PC-9 (cell line): Measurements from ENCODE around the gene LEKR1. TPM values are rescaled to one million over a fixed set of nuclear protein-coding genes. Genes with fewer than 3 reads are reported as not detected.

Experiments used
- BruUV-seq: library from RNA; stranded (reverse); fragments of 400-500 nt; replicated peaks from 2 replicates; lab custom pipeline; 2021; lab: Mats Ljungman, UMichigan
- CTCF ChIA-PET: fragments of 300-600 bp; sonication (Branson Sonifier 250); formaldehyde crosslinking; loops from one replicate; lab custom pipeline; 2022; ENCODE audit warnings: antibody characterized with exemption; lab: Charles Lee
- POLR2A ChIA-PET: fragments of 300-600 bp; sonication (Branson Sonifier 250); formaldehyde crosslinking; loops from one replicate; lab custom pipeline; 2022; ENCODE audit warnings: antibody characterized with exemption; ENCODE audit not compliant: unreplicated experiment; lab: Charles Lee
- DNase-seq, 2 experiments: peaks; one replicate each; pipeline versions ENCODE4 v3.0.0 to v3.0.0-alpha.2; 2015 to 2022; ENCODE audit warnings: mixed read lengths in 1 of 2
- H2AFZ ChIP-seq: fragments of 200-600 bp; sonication (generic); 2 replicates; pipeline ENCODE4 v1.8.1; 2017; ENCODE audit warnings: antibody characterized with exemption
- H3F3A ChIP-seq: fragments of 200-600 bp; sonication (generic); 2 replicates; pipeline ENCODE4 v1.8.1; 2017; ENCODE audit warnings: antibody characterized with exemption, mild to moderate bottlenecking, low read depth; ENCODE audit not compliant: insufficient read depth
- H3K27ac ChIP-seq: fragments of 200-600 bp; sonication (generic); 2 replicates; pipeline ENCODE4 v1.6.1; 2016; ENCODE audit warnings: mixed run types
- H3K27me3 ChIP-seq: fragments of 200-600 bp; sonication (generic); 2 replicates; pipeline ENCODE4 v1.6.1; 2016; ENCODE audit warnings: low read depth, mixed run types; ENCODE audit not compliant: insufficient read depth
- H3K36me3 ChIP-seq: fragments of 200-600 bp; sonication (generic); 2 replicates; pipeline ENCODE4 v1.6.1; 2016; ENCODE audit warnings: low read depth, mixed run types
- H3K4me1 ChIP-seq: fragments of 200-600 bp; sonication (generic); replicated peaks from 2 replicates; pipeline ENCODE4 v1.6.1; 2016; ENCODE audit warnings: mixed run types; ENCODE audit not compliant: insufficient read depth
- H3K4me2 ChIP-seq: fragments of 200-600 bp; sonication (generic); 2 replicates; pipeline ENCODE4 v1.6.1; 2017; ENCODE audit warnings: mixed run types
- H3K4me3 ChIP-seq: fragments of 200-600 bp; sonication (generic); 2 replicates; pipeline ENCODE4 v1.6.1; 2016; ENCODE audit warnings: mixed run types
- H3K79me2 ChIP-seq: fragments of 200-600 bp; sonication (generic); 2 replicates; pipeline ENCODE4 v1.6.1; 2017; ENCODE audit warnings: low read depth, mixed run types
- H3K9me2 ChIP-seq: fragments of 200-600 bp; sonication (generic); 2 replicates; pipeline ENCODE4 v1.8.1; 2017; ENCODE audit warnings: mild to moderate bottlenecking; ENCODE audit not compliant: insufficient read depth
- H3K9me3 ChIP-seq: fragments of 200-600 bp; sonication (generic); 2 replicates; pipeline ENCODE4 v1.8.1; 2016; ENCODE audit warnings: low read depth; ENCODE audit not compliant: insufficient read depth
- H4K20me1 ChIP-seq: fragments of 200-600 bp; sonication (generic); 2 replicates; pipeline ENCODE4 v1.8.1; 2017; ENCODE audit not compliant: insufficient read depth
- CTCF ChIP-seq: fragments of 200-600 bp; sonication (generic); conservative IDR thresholded peaks from 2 replicates; pipeline ENCODE4 v1.6.1; 2017; ENCODE audit warnings: mixed run types, antibody characterized with exemption, mild to moderate bottlenecking, moderate library complexity
- EZH2 ChIP-seq: fragments of 200-600 bp; sonication (generic); IDR thresholded peaks from 2 replicates; pipeline ENCODE4 v1.8.0; 2017; ENCODE audit warnings: antibody characterized with exemption, low read depth
- intact Hi-C: fragments of 100-400 bp; cut with micrococcal nuclease; formaldehyde crosslinking; loops from one replicate; pipeline ENCODE4 v1.10.0; 2022; ENCODE audit not compliant: unreplicated experiment
- total RNA-seq: library from RNA; stranded (reverse); gene quantifications from 2 replicates; pipeline ENCODE4 v1.2.3, GENCODE V29; 2021

The LEKR1 gene
- total RNA-seq, 1 experiment from 2014 or later, result 3.9 TPM

GRCh38 chr3:156939315-156939714 is 113.2 kb downstream of the LEKR1 start:
- ChIA-PET POLR2A (no interaction called here), CTCF (no interaction called here)
- intact Hi-C loops, result no loop called here
- H3K4me2 ChIP-seq, result no peak overlapping the region
- DNase-seq, result no peak
- no peaks in the 10 kb centered on the region for H3K79me2 ChIP-seq
- no TSS peak for BruUV-seq
- no peak overlapping the region for H3K4me3 ChIP-seq
- no peaks in the 10 kb centered on the region for H3K36me3 ChIP-seq
- H2AFZ ChIP-seq, result no peak overlapping the region
- H4K20me1 ChIP-seq, result no peaks in the 10 kb centered on the region
- TF ChIP-seq CTCF (no peak), EZH2 (no peak)
- H3K9me3 ChIP-seq, result no peaks in the 10 kb centered on the region
- H3K9me2 ChIP-seq, result no peaks in the 10 kb centered on the region
- no peaks in the 10 kb centered on the region for H3K4me1 ChIP-seq
- H3F3A ChIP-seq, result no peaks in the 10 kb centered on the region
- no peak overlapping the region for H3K27ac ChIP-seq
- H3K27me3 ChIP-seq, result no peaks in the 10 kb centered on the region

- no peak overlapping the region for H3K27ac ChIP-seq
- H3K9me3 ChIP-seq, result no peaks in the 10 kb centered on the region
- POLR2A ChIA-PET, result no interaction called here
- CTCF ChIA-PET, result no interaction called here
- H3K9me2 ChIP-seq, result peaks cover 4% of the 10 kb centered on the region; the same call in 1 of the 2 replicates
- intact Hi-C loops, result no loop called here
- H4K20me1 ChIP-seq, result no peaks in the 10 kb centered on the region
- no TSS peak for BruUV-seq
- DNase-seq, result no peak
- no peaks in the 10 kb centered on the region for H3K79me2 ChIP-seq
- no peaks in the 10 kb centered on the region for H3K27me3 ChIP-seq
- H3K4me1 ChIP-seq, result no peaks in the 10 kb centered on the region
- TF ChIP-seq CTCF, result no peak
- TF ChIP-seq EZH2, result no peak
- no peak overlapping the region for H2AFZ ChIP-seq
- H3F3A ChIP-seq, result no peaks in the 10 kb centered on the region
- H3K4me3 ChIP-seq, result no peak overlapping the region
- H3K4me2 ChIP-seq, result no peak overlapping the region
- no peaks in the 10 kb centered on the region for H3K36me3 ChIP-seq
These were observed 115.2 kb downstream of the LEKR1 start for GRCh38 chr3:156941311-156941710.

- H3K27ac ChIP-seq, result no peak overlapping the region
- BruUV-seq, result no TSS peak
- H3K4me2 ChIP-seq, result no peak overlapping the region
- intact Hi-C loops, result no loop called here
- peaks cover 4% of the 10 kb centered on the region for H3K9me2 ChIP-seq
- no peaks in the 10 kb centered on the region for H3K4me1 ChIP-seq
- H4K20me1 ChIP-seq, result no peaks in the 10 kb centered on the region
- H3K27me3 ChIP-seq, result no peaks in the 10 kb centered on the region
- TF ChIP-seq CTCF (no peak), EZH2 (no peak)
- DNase-seq, result no peak
- H3K36me3 ChIP-seq, result no peaks in the 10 kb centered on the region
- no peaks in the 10 kb centered on the region for H3K9me3 ChIP-seq
- H3K79me2 ChIP-seq, result no peaks in the 10 kb centered on the region
- CTCF ChIA-PET, result no interaction called here
- H3K4me3 ChIP-seq, result no peak overlapping the region
- no peaks in the 10 kb centered on the region for H3F3A ChIP-seq
- POLR2A ChIA-PET, result no interaction called here
- no peak overlapping the region for H2AFZ ChIP-seq
These were observed 122.5 kb downstream of the LEKR1 start for GRCh38 chr3:156948402-156949210.
